HG03575 (cell line): Measurements from ENCODE around the gene DUT.

Source experiments
- ATAC-seq: cut with Tn5 transposase; IDR thresholded peaks from one replicate; pipeline ENCODE4 v1.9.1; 2021; ENCODE audit not compliant: unreplicated experiment, insufficient number of reproducible peaks, low FRiP score; ENCODE audit errors: extremely low read depth

Gene DUT

DNA sequence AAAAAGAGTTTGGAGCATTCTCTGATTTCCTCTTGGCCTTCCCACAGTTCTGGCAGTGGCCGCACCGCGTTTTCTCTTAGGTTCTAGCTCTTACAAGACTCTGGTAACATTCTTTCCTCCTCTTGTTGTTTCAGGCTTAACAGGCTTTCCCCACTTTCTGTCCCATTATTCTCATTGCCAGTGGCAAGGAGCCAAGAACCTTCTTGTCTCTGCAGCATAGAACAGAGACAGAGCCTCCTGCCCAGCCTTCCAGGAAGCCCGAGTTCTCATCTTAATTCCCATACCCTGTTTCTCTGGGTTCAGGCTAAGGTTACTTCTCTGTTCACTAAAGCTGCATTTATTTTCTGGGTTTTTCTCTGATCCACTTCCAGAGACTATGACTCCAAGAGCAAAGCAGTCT is 61.1 kb downstream of the DUT start:
- ATAC-seq = no peak
